SK-N-SH treated with all-trans-retinoic acid at 6 μM for 48 hours (cell line): ENCODE results near the gene MZB1.

ENCODE experiments used
- ATAC-seq: fragments of 200-7000 bp; cut with Tn5 transposase; 3 replicates; pipeline ENCODE4 v1.9.1; 2020; ENCODE audit warnings: mild to moderate bottlenecking, moderate library complexity
- ARNTL ChIP-seq: fragments of 450-650 bp; formaldehyde crosslinking; IDR thresholded peaks from 2 replicates; pipeline ENCODE4 v1.5.0; 2020; ENCODE audit warnings: low read depth, mild to moderate bottlenecking, moderate library complexity, borderline replicate concordance
- CREB5 ChIP-seq: fragments of 250-450 bp; sonication (Bioruptor Pico); IDR thresholded peaks from 2 replicates; pipeline ENCODE4 v1.5.1; 2020; ENCODE audit warnings: low read depth, mild to moderate bottlenecking, moderate library complexity
- CSDC2 ChIP-seq: fragments of 250-450 bp; sonication (Bioruptor Pico); IDR thresholded peaks from 2 replicates; pipeline ENCODE4 v1.5.0; 2020; ENCODE audit warnings: mild to moderate bottlenecking, moderate library complexity
- ESRRG ChIP-seq: fragments of 250-450 bp; sonication (Bioruptor Pico); IDR thresholded peaks from 2 replicates; pipeline ENCODE4 v1.6.1; 2021; ENCODE audit warnings: mild to moderate bottlenecking
- GLIS3 ChIP-seq: fragments of 250-450 bp; sonication (Bioruptor Pico); IDR thresholded peaks from 2 replicates; pipeline ENCODE4 v1.5.0; 2020; ENCODE audit warnings: mild to moderate bottlenecking, moderate library complexity
- ISL1 ChIP-seq: fragments of 250-450 bp; sonication (Bioruptor Pico); IDR thresholded peaks from 2 replicates; pipeline ENCODE4 v2.1.2; 2022; ENCODE audit warnings: mild to moderate bottlenecking, moderate library complexity
- OSR1 ChIP-seq: fragments of 250-450 bp; sonication (Bioruptor Pico); IDR thresholded peaks from 2 replicates; pipeline ENCODE4 v1.8.0; 2022; ENCODE audit warnings: moderate library complexity, mild to moderate bottlenecking, inconsistent platforms
- PATZ1 ChIP-seq: fragments of 250-450 bp; sonication (Bioruptor Pico); IDR thresholded peaks from 2 replicates; pipeline ENCODE4 v1.8.0; 2020; ENCODE audit warnings: mild to moderate bottlenecking, moderate library complexity, borderline replicate concordance
- POU6F1 ChIP-seq: fragments of 250-450 bp; sonication (Bioruptor Pico); IDR thresholded peaks from 2 replicates; pipeline ENCODE4 v1.8.0; 2021; ENCODE audit warnings: low read depth, mild to moderate bottlenecking, moderate library complexity, borderline replicate concordance
- PPARA ChIP-seq: fragments of 250-450 bp; sonication (Bioruptor Pico); IDR thresholded peaks from 2 replicates; pipeline ENCODE4 v1.5.0; 2020; ENCODE audit warnings: mild to moderate bottlenecking, borderline replicate concordance
- RARB ChIP-seq: fragments of 250-450 bp; sonication (Bioruptor Pico); IDR thresholded peaks from 2 replicates; pipeline ENCODE4 v1.8.0; 2021; ENCODE audit warnings: mild to moderate bottlenecking, moderate library complexity
- SNAI2 ChIP-seq: fragments of 250-450 bp; sonication (Bioruptor Pico); IDR thresholded peaks from 2 replicates; pipeline ENCODE4 v1.5.0; 2020; ENCODE audit warnings: mild to moderate bottlenecking, moderate library complexity
- TCF4 ChIP-seq: fragments of 250-450 bp; sonication (Bioruptor Pico); IDR thresholded peaks from 2 replicates; pipeline ENCODE4 v1.8.0; 2021; ENCODE audit warnings: mild to moderate bottlenecking, moderate library complexity, borderline replicate concordance
- TOX ChIP-seq: fragments of 250-450 bp; sonication (Bioruptor Pico); IDR thresholded peaks from 2 replicates; pipeline ENCODE4 v1.8.0; 2021; ENCODE audit warnings: mild to moderate bottlenecking, moderate library complexity, borderline replicate concordance
- TSHZ2 ChIP-seq: fragments of 250-450 bp; sonication (Bioruptor Pico); IDR thresholded peaks from 2 replicates; pipeline ENCODE4 v1.5.0; 2020; ENCODE audit warnings: mild to moderate bottlenecking, moderate library complexity
- ZC3H10 ChIP-seq: fragments of 250-450 bp; sonication (Bioruptor Pico); IDR thresholded peaks from 2 replicates; pipeline ENCODE4 v1.5.1; 2021; ENCODE audit warnings: mild to moderate bottlenecking, moderate library complexity
- ZFP3 ChIP-seq: fragments of 250-450 bp; sonication (Bioruptor Pico); IDR thresholded peaks from 2 replicates; pipeline ENCODE4 v1.5.0; 2020; ENCODE audit warnings: mild to moderate bottlenecking, moderate library complexity
- ZFP30 ChIP-seq: fragments of 450-650 bp; formaldehyde crosslinking; IDR thresholded peaks from 2 replicates; pipeline ENCODE4 v1.5.0; 2022; ENCODE audit warnings: mild to moderate bottlenecking, moderate library complexity
- ZNF70 ChIP-seq: fragments of 450-650 bp; formaldehyde crosslinking; IDR thresholded peaks from 2 replicates; pipeline ENCODE4 v1.5.0; 2020; ENCODE audit warnings: mild to moderate bottlenecking, moderate library complexity
- ZNF8 ChIP-seq: fragments of 450-650 bp; formaldehyde crosslinking; IDR thresholded peaks from 2 replicates; pipeline ENCODE4 v1.5.0; 2020; ENCODE audit warnings: mild to moderate bottlenecking, moderate library complexity
- TF ChIP-seq, protein P1 (sequence below): fragments of 250-450 bp; sonication (Bioruptor Pico); IDR thresholded peaks from 2 replicates; pipeline ENCODE4 v1.5.1; 2021; ENCODE audit warnings: mild to moderate bottlenecking, moderate library complexity

The MZB1 gene

DNA sequence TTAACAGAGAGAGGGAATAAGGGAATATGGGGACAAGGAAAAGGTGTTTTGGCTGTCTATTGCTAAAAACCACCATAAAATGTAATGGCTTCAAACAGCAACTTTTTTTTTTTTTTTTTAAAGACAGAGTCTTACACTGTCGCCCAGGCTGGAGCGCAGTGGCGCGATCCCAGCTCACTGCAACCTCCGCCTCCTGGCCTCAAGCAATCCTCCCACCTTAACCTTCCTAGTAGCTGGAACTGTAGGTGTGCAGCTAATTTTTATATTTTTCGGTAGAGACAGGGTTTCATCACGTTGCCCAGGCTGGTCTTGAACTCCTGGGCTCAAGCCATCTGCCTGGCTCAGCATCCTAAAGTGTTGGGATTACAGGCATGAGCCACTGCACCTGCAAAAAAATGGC is 18.5 kb upstream of the MZB1 start:
- TF ChIP-seq OSR1 (CRISPR knock-in tag) (no peak), CREB5 (CRISPR knock-in tag) (no peak), ARNTL (CRISPR knock-in tag) (no peak), TOX (CRISPR knock-in tag) (no peak), PATZ1 (CRISPR knock-in tag) (no peak), TCF4 (no peak), ZNF8 (CRISPR knock-in tag) (no peak), PPARA (CRISPR knock-in tag) (no peak), CSDC2 (no peak), ISL1 (CRISPR knock-in tag) (no peak), ZNF70 (CRISPR knock-in tag) (no peak), RARB (CRISPR knock-in tag) (no peak), ZFP3 (CRISPR knock-in tag) (no peak), SNAI2 (CRISPR knock-in tag) (no peak), POU6F1 (CRISPR knock-in tag) (no peak), ZFP30 (CRISPR knock-in tag) (no peak)
- TF ChIP-seq, protein P1, sequence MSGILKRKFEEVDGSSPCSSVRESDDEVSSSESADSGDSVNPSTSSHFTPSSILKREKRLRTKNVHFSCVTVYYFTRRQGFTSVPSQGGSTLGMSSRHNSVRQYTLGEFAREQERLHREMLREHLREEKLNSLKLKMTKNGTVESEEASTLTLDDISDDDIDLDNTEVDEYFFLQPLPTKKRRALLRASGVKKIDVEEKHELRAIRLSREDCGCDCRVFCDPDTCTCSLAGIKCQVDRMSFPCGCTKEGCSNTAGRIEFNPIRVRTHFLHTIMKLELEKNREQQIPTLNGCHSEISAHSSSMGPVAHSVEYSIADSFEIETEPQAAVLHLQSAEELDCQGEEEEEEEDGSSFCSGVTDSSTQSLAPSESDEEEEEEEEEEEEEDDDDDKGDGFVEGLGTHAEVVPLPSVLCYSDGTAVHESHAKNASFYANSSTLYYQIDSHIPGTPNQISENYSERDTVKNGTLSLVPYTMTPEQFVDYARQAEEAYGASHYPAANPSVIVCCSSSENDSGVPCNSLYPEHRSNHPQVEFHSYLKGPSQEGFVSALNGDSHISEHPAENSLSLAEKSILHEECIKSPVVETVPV (CRISPR knock-in tag): no peak
- ATAC-seq: no peak

GRCh38 chr5:139407517-139407916 is 17.8 kb upstream of the MZB1 start:
- no peak for ATAC-seq
- TF ChIP-seq CSDC2: no peak
- no peak for TF ChIP-seq POU6F1 (CRISPR knock-in tag)
- no peak for TF ChIP-seq ZFP30 (CRISPR knock-in tag)
- no peak for TF ChIP-seq ARNTL (CRISPR knock-in tag)
- no peak for TF ChIP-seq ZC3H10 (CRISPR knock-in tag)
- no peak for TF ChIP-seq GLIS3 (CRISPR knock-in tag)
- TF ChIP-seq RARB (CRISPR knock-in tag): no peak
- no peak for TF ChIP-seq TCF4
- TF ChIP-seq CREB5 (CRISPR knock-in tag): no peak
- no peak for TF ChIP-seq TOX (CRISPR knock-in tag)
- TF ChIP-seq OSR1 (CRISPR knock-in tag): no peak

DNA sequence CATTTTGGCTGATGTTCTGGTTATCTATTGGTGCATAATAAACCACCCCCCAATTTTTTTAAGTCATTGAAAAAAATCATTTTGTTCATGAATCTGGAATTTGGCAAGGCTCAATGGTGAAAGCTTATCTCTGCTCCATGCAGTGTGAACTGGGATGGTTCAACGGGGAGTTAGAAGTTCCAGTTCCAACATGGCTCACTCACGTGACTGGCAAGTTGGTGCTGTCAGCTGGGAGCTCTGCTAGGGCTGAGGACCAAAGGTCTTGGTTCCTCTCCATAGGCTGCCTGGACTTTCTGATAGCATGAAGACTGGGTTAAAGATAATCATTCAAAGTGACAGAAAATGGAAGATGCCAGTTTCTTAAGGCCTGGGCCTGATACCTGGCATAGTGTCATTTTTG is 17.2 kb upstream of the MZB1 start:
- no peak for ATAC-seq
- TF ChIP-seq GLIS3 (CRISPR knock-in tag): no peak

GRCh38 chr5:139404484-139404840 is 14.7 kb upstream of the MZB1 start:
- ATAC-seq: no peak
- TF ChIP-seq TSHZ2 (CRISPR knock-in tag) (no peak), PATZ1 (CRISPR knock-in tag) (no peak), CSDC2 (no peak), OSR1 (CRISPR knock-in tag) (no peak), ARNTL (CRISPR knock-in tag) (no peak), TCF4 (no peak), ESRRG (CRISPR knock-in tag) (no peak), ZNF70 (CRISPR knock-in tag) (no peak)
